T-cell (primary cell): ENCODE data around the gene NIFK. TPM values are rescaled to one million over a fixed set of nuclear protein-coding genes. Genes with fewer than 3 reads are reported as not detected.
"Not testable (repeated sequence)": the region's sequence is repeated elsewhere in the genome, so short reads cannot be mapped to it uniquely, and the experiment has no call there.

Source experiments
- ATAC-seq, 4 experiments: fragments of 200-7000 bp in 3 of 4; fragments of 150-1000 bp in 1 of 4; cut with Tn5 transposase; replicated peaks in 1 of 4; 1 replicate in 3 of 4; 2 replicates in 1 of 4; pipeline ENCODE4 v1.10.0; 2021; ENCODE audit warnings: moderate library complexity in 3 of 4, mild to moderate bottlenecking in 2 of 4, moderate number of reproducible peaks in 1 of 4
- CTCF ChIA-PET, 2 donors: fragments of 300-600 bp; sonication (Branson Sonifier 250); formaldehyde crosslinking; loops; one replicate each; lab custom pipeline; 2022; ENCODE audit warnings: antibody characterized with exemption in 2 of 2; lab: Charles Lee
- POLR2A ChIA-PET, 2 donors: fragments of 300-600 bp; sonication (Branson Sonifier 250); formaldehyde crosslinking; loops; one replicate each; lab custom pipeline; 2022; ENCODE audit warnings: antibody characterized with exemption in 2 of 2; lab: Charles Lee
- DNase-seq, 35 experiments: peaks; one replicate each; pipeline versions ENCODE4 v3.0.0 to v3.0.0-alpha.2; 2013 to 2023
- H3K27ac ChIP-seq: one replicate; pipeline ENCODE4 v1.5.1; 2013; ENCODE audit warnings: low read length
- H3K27me3 ChIP-seq, 2 experiments: replicated peaks in 1 of 2; 1 replicate in 1 of 2; 2 replicates in 1 of 2; pipeline versions ENCODE4 v1.6.1 to v1.7.0; 2013; ENCODE audit warnings: low read length in 1 of 2, mixed read lengths in 1 of 2; ENCODE audit not compliant: control insufficient read depth in 2 of 2, insufficient read depth in 2 of 2; ENCODE audit errors: extremely low read depth in 1 of 2
- H3K36me3 ChIP-seq, 2 donors: 1 replicate in 1 of 2; 2 replicates in 1 of 2; pipeline versions ENCODE4 v1.6.1 to v1.7.0; 2013; ENCODE audit warnings: low read length in 1 of 2; ENCODE audit not compliant: control insufficient read depth in 2 of 2, insufficient read depth in 1 of 2; ENCODE audit errors: extremely low read depth in 1 of 2
- H3K4me1 ChIP-seq, 2 experiments: 1 replicate in 1 of 2; 2 replicates in 1 of 2; pipeline versions ENCODE4 v1.6.1 to v1.7.0; 2013; ENCODE audit warnings: low read length in 2 of 2, mixed read lengths in 1 of 2; ENCODE audit not compliant: insufficient read depth in 2 of 2, control insufficient read depth in 1 of 2; ENCODE audit errors: extremely low read depth in 1 of 2
- H3K4me3 ChIP-seq, 2 donors: 1 replicate in 1 of 2; 2 replicates in 1 of 2; pipeline versions ENCODE4 v1.5.1 to v1.7.0; 2013; ENCODE audit warnings: mild to moderate bottlenecking in 2 of 2, low read length in 1 of 2, moderate library complexity in 1 of 2; ENCODE audit not compliant: control insufficient read depth in 1 of 2; ENCODE audit errors: extremely low read depth in 1 of 2
- H3K9me3 ChIP-seq: 2 replicates; pipeline ENCODE4 v1.7.0; 2013
- H3K27ac Mint-ChIP-seq, 2 donors: one replicate each; pipeline ENCODE4 v1.8.0; 2020 to 2021; ENCODE audit warnings: mild to moderate bottlenecking in 2 of 2, mixed read lengths in 2 of 2
- H3K27me3 Mint-ChIP-seq, 2 donors: one replicate each; pipeline ENCODE4 v1.8.0; 2021 to 2022; ENCODE audit warnings: mixed read lengths in 2 of 2
- H3K36me3 Mint-ChIP-seq: one replicate; pipeline ENCODE4 v1.8.0; 2021; ENCODE audit warnings: mixed read lengths
- H3K4me1 Mint-ChIP-seq, 3 donors: one replicate each; pipeline ENCODE4 v1.8.0; 2020 to 2022; ENCODE audit warnings: mixed read lengths in 3 of 3, mild to moderate bottlenecking in 1 of 3
- H3K4me3 Mint-ChIP-seq, 3 donors: one replicate each; pipeline ENCODE4 v1.8.0; 2020 to 2022; ENCODE audit warnings: mild to moderate bottlenecking in 3 of 3, mixed read lengths in 3 of 3, moderate library complexity in 3 of 3
- H3K9me3 Mint-ChIP-seq, 3 donors: one replicate each; pipeline ENCODE4 v1.8.0; 2020 to 2022; ENCODE audit warnings: mixed read lengths in 3 of 3
- WGBS: methylation state at CpG from one replicate; pipeline ENCODE4 v1.1.5; 2013; ENCODE audit warnings: missing lambda C conversion rate; ENCODE audit not compliant: insufficient coverage; 5-methylcytosine and 5-hydroxymethylcytosine counted together
- total RNA-seq, 35 experiments: library from RNA in 6 of 35; stranded (reverse) in 6 of 35; fragments of 120-200 nt in 1 of 35; gene quantifications; one replicate each; pipeline versions ENCODE4 v1.2.1 to v1.2.4 and lab custom pipeline; 2013 to 2026

Gene NIFK
- total RNA-seq, 5 donors from 2014 or later (not counting 1 experiment from before 2014, with no cell fraction given), result 29.0 to 60.0 (median 53.9) TPM

- DNase-seq (no peak), ATAC-seq (no peak)
- H3K27ac ChIP-seq, result no peak overlapping the region
- H3K4me3 ChIP-seq, result no peak overlapping the region
- Mint-ChIP-seq H3K36me3 (no peaks in the 10 kb centered on the region), H3K4me3 (no peak overlapping the region), H3K27ac (no peak overlapping the region), H3K9me3 (no peaks in the 10 kb centered on the region), H3K27me3 (no peaks in the 10 kb centered on the region), H3K4me1 (peaks cover 15 to 18% (median 17%) of the 10 kb centered on the region in 3 donors)
- H3K27me3 ChIP-seq, result no peaks in the 10 kb centered on the region
- POLR2A ChIA-PET, result interaction anchor here in 1 of 2 donors (0.6 kb wide), 1 partner anchor 86 kb away, joined by 5 read pairs; no protein-coding TSS in a partner anchor
- H3K4me1 ChIP-seq, result peaks cover 1 to 11% of the 10 kb centered on the region in 2 experiments
- no peaks in the 10 kb centered on the region for H3K9me3 ChIP-seq
- CTCF ChIA-PET, result no interaction called here
- no peaks in the 10 kb centered on the region for H3K36me3 ChIP-seq
- WGBS, result 100% methylated on average over 2 of the region's 6 CpGs
These were observed 42.1 kb downstream of the NIFK start for GRCh38 chr2:121694398-121695170.

- H3K9me3 Mint-ChIP-seq, CTCF ChIA-PET, H3K9me3 ChIP-seq, ATAC-seq, H3K27me3 ChIP-seq, H3K36me3 ChIP-seq, H3K4me1 ChIP-seq, H3K27me3 Mint-ChIP-seq, H3K4me3 Mint-ChIP-seq, DNase-seq, H3K27ac ChIP-seq, H3K27ac Mint-ChIP-seq, H3K4me3 ChIP-seq, H3K36me3 Mint-ChIP-seq, H3K4me1 Mint-ChIP-seq: not testable (repeated sequence)
- WGBS, result 93% methylated on average over 2 of the region's 3 CpGs
- POLR2A ChIA-PET, result interaction anchor here in 1 of 2 donors (0.6 kb wide), 1 partner anchor 62 kb away, joined by 3 read pairs; no protein-coding TSS in a partner anchor
These were observed 46.1 kb downstream of the NIFK start for GRCh38 chr2:121690572-121690971.

DNA sequence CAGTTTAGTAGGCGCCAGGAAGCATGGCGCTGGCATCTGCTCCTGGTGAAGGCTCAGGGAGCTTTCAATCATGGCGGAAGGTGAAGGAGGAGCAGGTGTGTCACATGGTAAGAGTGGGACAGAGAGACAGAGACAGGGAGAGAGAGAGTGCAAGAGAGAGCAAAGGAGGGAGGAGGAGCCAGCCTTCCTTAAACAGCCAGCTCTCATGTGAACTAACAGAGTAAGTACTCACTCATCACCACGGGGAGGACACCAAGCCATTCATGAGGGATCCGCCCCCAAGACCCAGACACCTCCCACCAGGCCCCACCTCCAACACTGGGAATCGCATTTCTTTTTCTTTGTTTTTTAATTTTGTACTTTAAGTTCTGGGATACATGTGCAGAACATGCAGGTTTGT is 46.6 kb downstream of the NIFK start:
- Histone ChIP-seq H3K4me3 (no peak overlapping the region), H3K4me1 (no peaks in the 10 kb centered on the region), H3K27me3 (peaks cover 0 to 2% of the 10 kb centered on the region in 2 experiments), H3K36me3 (no peaks in the 10 kb centered on the region), H3K9me3 (no peaks in the 10 kb centered on the region), H3K27ac (no peak overlapping the region)
- Mint-ChIP-seq H3K9me3 (no peaks in the 10 kb centered on the region), H3K27ac (no peak overlapping the region), H3K4me1 (peaks cover 0 to 2% (median 0%) of the 10 kb centered on the region in 3 donors), H3K36me3 (no peaks in the 10 kb centered on the region), H3K27me3 (no peaks in the 10 kb centered on the region), H3K4me3 (no peak overlapping the region)
- POLR2A ChIA-PET, result no interaction called here
- DNase-seq (no peak), ATAC-seq (no peak)
- WGBS, result 100% methylated on average over 3 of the region's 6 CpGs
- CTCF ChIA-PET, result interaction anchor here in 1 of 2 donors (0.7 kb wide), 1 partner anchor 161 kb away, joined by 3 read pairs; no protein-coding TSS in a partner anchor

- no peak for ATAC-seq
- Mint-ChIP-seq H3K4me1 (peaks cover 0 to 2% (median 0%) of the 10 kb centered on the region in 3 donors), H3K36me3 (no peaks in the 10 kb centered on the region), H3K4me3 (no peak overlapping the region), H3K27ac (no peak overlapping the region), H3K9me3 (peaks cover 0 to under 1% (median under 1%) of the 10 kb centered on the region in 3 donors), H3K27me3 (no peaks in the 10 kb centered on the region)
- Histone ChIP-seq H3K4me3 (no peak overlapping the region), H3K4me1 (no peaks in the 10 kb centered on the region), H3K27me3 (peaks cover 0 to 2% of the 10 kb centered on the region in 2 experiments), H3K9me3 (no peaks in the 10 kb centered on the region), H3K27ac (no peak overlapping the region), H3K36me3 (no peaks in the 10 kb centered on the region)
- WGBS, result 90% methylated on average over 1 of the region's 4 CpGs
- peak in 1 of 35 experiments; percentile 8 for DNase-seq
- CTCF ChIA-PET, result interaction anchor here (0.7 kb wide), 2 partner anchors 48 to 160 kb away, joined by 3 read pairs; no protein-coding TSS in a partner anchor
- POLR2A ChIA-PET, result interaction anchor here in 1 of 2 donors (0.5 kb wide), 1 partner anchor 31 kb away, joined by 5 read pairs; no protein-coding TSS in a partner anchor
These were observed 47.3 kb downstream of the NIFK start for GRCh38 chr2:121689356-121689755.

GRCh38 chr2:121688820-121689219 is 47.9 kb downstream of the NIFK start:
- DNase-seq (no peak), ATAC-seq (no peak)
- POLR2A ChIA-PET, result no interaction called here

DNA sequence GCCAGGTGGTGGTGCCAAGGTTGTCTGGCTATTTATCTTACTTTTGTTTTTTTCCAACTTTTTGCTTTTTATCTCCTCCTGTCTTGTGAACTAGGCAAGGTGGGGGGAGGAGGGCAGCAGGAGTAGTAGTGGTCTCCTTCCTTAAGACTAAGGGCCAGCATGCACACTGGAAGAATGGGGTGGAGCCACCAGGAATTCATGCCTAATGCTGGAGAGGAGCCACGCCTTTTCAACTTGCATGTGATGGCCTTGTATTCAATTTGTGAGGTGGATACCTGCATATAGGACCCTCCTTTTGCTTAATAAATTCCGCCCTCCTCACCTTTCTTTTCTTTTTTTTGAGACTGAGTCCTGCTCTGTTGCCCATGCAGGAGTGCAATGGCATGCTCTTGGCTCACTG is 49.8 kb downstream of the NIFK start:
- Mint-ChIP-seq H3K36me3 (no peaks in the 10 kb centered on the region), H3K27ac (no peak overlapping the region), H3K9me3 (peaks cover 8 to 17% (median 13%) of the 10 kb centered on the region in 3 donors), H3K4me1 (peaks cover 0 to 2% (median 0%) of the 10 kb centered on the region in 3 donors), H3K27me3 (no peaks in the 10 kb centered on the region), H3K4me3 (no peak overlapping the region)
- ATAC-seq (no peak), DNase-seq (no peak)
- ChIA-PET POLR2A (no interaction called here), CTCF (no interaction called here)
- Histone ChIP-seq H3K27ac (no peak overlapping the region), H3K36me3 (no peaks in the 10 kb centered on the region), H3K27me3 (peaks cover 0 to 2% of the 10 kb centered on the region in 2 experiments), H3K4me3 (no peak overlapping the region), H3K4me1 (no peaks in the 10 kb centered on the region), H3K9me3 (no peaks in the 10 kb centered on the region)
- WGBS, result no CpG with 5 or more reads among the region's 2 CpGs

More at GRCh38 chr2:121688820-121689219, 47.9 kb downstream of the NIFK start:
- peaks cover 2 to 6% (median 6%) of the 10 kb centered on the region in 3 donors for H3K9me3 Mint-ChIP-seq
- no peak overlapping the region for H3K27ac Mint-ChIP-seq
- peaks cover 0 to 2% (median 0%) of the 10 kb centered on the region in 3 donors for H3K4me1 Mint-ChIP-seq
- H3K4me3 ChIP-seq, result no peak overlapping the region
- no peak overlapping the region for H3K4me3 Mint-ChIP-seq
- H3K27ac ChIP-seq, result no peak overlapping the region
- H3K27me3 Mint-ChIP-seq, result no peaks in the 10 kb centered on the region
- no peaks in the 10 kb centered on the region for H3K9me3 ChIP-seq
- peaks cover 0 to 2% of the 10 kb centered on the region in 2 experiments for H3K27me3 ChIP-seq
- no CpG with 5 or more reads among the region's 2 CpGs for WGBS
- H3K36me3 Mint-ChIP-seq, result no peaks in the 10 kb centered on the region
- H3K36me3 ChIP-seq, result no peaks in the 10 kb centered on the region
- CTCF ChIA-PET, result interaction anchor here in 1 of 2 donors (0.7 kb wide), 1 partner anchor 48 kb away, joined by 3 read pairs; no protein-coding TSS in a partner anchor
- H3K4me1 ChIP-seq, result no peaks in the 10 kb centered on the region
